HFF-Myc (cell line): ENCODE results near the gene YPEL3.

Experiments
- DNase-seq: peaks from one replicate; pipeline ENCODE4 v3.0.0-alpha.2; 2011; ENCODE audit warnings: low read depth; ENCODE audit errors: extremely low read depth
- H3K4me3 ChIP-seq: replicated peaks from 2 replicates; pipeline ENCODE4 v1.5.1; 2011; ENCODE audit warnings: low read depth, mild to moderate bottlenecking, control low read depth, low read length
- TF ChIP-seq, protein P1 (sequence below): IDR thresholded peaks from 2 replicates; pipeline ENCODE4 v1.5.1; 2012; ENCODE audit warnings: mild to moderate bottlenecking, low read depth, low read length, control low read depth; ENCODE audit errors: missing control alignments

The YPEL3 gene

DNA sequence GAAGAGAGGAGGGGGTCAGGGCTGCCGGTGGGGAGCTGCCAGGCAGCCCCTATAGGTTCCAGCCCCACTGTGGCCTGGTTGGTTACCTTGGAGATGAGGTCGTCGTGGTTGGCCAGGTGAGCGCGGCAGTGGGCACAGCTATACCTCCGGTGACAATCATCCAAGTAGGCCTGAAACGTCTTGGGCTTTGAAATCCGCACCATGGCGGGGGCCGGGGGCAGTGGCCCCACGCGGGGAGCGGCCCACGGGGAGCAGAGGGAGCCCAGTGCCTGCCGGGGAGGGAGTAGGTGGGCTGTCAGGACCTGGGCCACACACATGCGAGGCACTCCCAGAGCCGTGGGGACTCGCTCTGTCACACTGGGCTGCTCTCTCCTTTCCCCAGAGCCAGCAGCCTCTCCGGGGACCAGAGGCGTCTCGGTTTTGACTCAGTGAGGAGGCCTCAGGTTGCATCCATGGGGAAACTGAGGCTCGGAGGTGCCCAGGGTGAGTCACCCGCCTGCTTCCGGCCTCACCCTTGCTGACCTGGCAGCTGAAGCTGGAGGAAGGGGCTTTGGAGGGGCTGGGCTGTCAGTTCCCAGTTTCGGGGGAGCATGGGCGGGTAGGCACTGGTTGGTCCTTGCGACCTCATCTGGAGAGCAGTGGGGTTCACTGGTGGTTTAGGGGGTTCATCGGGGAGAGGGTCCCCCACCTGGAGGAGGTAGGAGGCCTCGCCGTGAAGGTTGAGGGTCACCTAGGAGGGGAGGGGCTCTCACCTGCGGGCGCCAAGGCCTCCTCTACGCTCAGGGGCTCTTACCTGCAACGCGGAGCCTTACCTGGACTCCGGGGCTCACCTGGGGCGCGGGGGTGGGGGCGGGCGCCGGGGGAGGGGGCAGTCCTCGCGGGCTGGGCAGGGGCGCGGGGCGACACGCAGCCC is 591 bp downstream of the YPEL3 start:
- TF ChIP-seq, protein P1, sequence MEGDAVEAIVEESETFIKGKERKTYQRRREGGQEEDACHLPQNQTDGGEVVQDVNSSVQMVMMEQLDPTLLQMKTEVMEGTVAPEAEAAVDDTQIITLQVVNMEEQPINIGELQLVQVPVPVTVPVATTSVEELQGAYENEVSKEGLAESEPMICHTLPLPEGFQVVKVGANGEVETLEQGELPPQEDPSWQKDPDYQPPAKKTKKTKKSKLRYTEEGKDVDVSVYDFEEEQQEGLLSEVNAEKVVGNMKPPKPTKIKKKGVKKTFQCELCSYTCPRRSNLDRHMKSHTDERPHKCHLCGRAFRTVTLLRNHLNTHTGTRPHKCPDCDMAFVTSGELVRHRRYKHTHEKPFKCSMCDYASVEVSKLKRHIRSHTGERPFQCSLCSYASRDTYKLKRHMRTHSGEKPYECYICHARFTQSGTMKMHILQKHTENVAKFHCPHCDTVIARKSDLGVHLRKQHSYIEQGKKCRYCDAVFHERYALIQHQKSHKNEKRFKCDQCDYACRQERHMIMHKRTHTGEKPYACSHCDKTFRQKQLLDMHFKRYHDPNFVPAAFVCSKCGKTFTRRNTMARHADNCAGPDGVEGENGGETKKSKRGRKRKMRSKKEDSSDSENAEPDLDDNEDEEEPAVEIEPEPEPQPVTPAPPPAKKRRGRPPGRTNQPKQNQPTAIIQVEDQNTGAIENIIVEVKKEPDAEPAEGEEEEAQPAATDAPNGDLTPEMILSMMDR, result no peak
- H3K4me3 ChIP-seq, result peak overlapping the region; percentile 46
- no peak for DNase-seq

DNA sequence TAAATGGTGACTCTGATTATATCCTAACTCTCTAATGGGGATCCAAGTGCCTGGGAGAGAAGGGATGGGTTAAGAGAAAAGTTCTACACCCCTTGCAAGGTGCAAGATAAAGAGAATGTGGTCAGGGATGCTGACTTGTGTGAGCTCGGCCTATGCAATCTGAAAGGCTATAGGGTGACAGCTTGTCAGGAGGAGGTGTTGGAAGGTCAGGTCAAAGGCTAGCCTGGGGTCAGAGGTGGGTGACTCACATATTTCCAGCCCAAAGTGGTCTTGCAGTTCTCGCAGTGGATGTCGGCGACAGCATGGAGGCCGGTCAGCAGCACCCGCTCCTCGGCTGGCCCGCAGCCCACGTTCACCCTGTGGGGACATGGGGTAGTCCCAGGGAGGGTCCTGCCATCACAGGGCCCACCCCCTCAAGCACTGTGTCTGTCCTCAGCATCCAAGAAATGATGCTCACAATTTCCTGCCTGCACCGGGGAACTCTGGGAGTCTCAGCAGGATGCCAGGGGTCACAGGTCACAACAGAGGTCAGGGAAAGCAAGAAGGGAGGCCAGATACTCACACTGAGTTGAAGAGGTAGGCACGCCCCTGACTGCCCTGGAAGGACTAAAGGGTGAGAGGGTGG is 1.4 kb downstream of the YPEL3 start:
- TF ChIP-seq, protein P1, result no peak
- DNase-seq, result no peak
- H3K4me3 ChIP-seq, result 0 out of 2 replicates have a peak overlapping the region, but pooled peaks have one; percentile 46

DNA sequence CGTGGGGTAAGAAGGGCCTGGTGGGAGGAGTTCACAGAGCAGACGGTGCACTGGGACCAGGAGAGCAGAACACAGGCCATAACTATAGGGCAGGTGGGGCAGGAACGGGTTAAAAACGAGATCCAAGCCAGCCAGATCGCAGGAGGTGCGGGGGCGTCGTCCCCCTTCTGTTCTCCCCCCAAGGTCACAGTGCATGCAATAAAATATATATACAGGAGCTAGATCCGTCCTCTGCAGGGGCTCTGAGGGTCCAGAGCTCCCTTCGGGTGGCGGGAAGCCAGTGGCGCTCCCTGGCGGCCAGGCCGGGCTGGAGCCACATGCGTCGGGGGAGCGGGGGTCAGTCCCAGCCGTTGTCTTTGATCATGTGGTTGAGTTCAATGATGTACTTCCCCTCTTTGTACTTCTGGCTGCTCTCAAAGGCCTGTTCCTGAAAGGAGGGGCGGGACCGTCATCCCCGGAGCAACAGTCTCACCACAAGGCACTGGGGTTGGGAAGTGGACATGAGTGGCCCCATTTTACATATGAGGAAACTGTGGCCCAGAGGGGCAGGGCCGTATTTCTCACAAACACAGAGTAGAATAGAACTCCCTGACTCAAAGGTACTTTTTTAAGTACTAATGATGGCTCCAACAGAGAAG is 3.5 kb downstream of the YPEL3 start:
- DNase-seq, result no peak
- TF ChIP-seq, protein P1, result peak; percentile 74
- peak overlapping the region; percentile 42 for H3K4me3 ChIP-seq

DNA sequence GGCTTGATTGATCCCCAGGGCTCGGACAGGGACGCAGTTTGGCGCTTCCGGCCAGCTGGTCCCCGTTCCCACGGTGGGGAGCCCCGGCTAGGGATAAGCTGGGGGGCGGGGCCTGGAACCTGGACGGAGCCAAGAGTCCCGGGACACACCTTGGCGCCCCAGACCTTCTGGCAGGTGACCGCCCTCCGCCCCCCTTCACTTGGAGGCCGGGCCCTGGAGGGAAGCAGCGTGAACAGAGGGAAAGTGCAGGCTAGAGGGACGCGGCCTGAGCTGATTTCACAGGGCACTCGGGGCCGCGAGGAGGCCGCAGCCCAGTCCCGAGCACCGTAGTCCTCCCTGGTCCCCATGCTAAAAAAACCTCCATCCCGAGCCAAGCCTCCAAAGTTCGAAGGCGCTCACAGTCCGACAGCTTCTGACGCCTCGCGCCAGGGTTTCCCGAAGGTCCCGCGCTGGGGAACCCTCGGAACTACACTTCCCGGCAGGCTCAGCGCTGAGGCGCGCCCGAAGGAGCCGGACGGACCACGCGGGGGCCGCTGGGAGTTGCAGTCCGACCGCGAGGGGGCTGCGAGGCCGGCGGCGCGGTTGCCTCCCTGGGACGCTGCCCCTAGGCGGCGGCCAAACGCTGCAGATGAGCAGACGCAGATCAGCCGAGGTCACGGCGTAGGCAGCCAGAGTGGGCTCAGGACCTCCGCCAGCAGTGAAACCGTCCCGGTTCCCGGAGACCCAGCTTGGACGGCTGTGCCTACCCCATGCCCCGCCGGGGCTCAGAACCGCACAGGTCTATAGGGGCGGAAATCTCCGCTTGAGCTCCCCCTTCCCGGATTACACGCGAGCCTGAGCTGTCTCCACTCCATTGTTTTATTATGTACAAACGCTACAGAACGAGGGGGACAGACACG is 4.3 kb downstream of the YPEL3 start, which contains the start of gene TBX6:
Gene TBX6 (minus strand): TSS at position 451 of the 899 bp plus-strand sequence. CDS start 731 bp downstream, outside the sequence.
- TF ChIP-seq, protein P1, result peak; percentile 74
- peak within 1 kb of the TSS; percentile 42 for H3K4me3 ChIP-seq
- peak; percentile 50 for DNase-seq

DNA sequence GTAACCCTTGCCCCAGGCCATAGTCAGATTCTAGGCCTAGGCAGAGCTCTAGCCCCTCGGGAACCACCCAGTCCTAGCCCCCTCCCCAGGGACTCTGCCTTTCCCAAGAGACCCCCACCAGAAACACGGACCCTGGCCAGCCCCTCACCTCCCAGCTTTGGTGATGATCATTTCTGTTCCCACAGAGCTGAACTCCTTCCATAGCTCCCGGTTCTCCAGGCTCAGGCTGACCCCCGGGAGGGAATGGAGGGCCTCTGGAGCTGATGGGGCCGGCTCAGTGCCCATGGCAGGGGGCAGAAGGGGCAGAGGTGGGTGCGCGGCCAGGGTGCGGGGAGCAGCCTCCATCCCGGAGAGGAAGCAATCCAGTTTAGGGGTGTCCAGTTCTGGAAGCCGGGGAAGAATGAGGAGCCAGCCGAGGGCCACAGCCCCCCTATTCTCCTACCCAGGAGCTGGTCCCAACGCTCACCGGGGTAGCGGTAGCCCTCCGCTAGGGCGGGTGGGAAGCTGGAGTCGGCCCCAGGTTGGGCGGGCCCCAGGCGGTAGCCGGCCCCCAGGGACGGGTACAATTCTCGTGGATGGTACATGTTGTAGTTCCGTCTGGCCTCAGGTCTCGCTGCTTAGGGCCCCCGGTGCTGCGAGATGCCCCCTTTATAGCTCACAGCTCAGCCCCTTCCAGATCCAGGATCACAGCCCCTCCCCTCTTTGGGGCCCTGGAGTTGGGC is 5.2 kb downstream of the YPEL3 start:
- no peak overlapping the region for H3K4me3 ChIP-seq
- TF ChIP-seq, protein P1, result no peak
- no peak for DNase-seq
